Fibroblast of skin of back (primary cell): ENCODE results near the gene SLC25A22.

Source experiments
- DNase-seq: peaks from one replicate; pipeline ENCODE4 v3.0.0-alpha.2; 2013

Gene SLC25A22

GRCh38 chr11:745428-745827 is 52.7 kb downstream of the SLC25A22 start:
- DNase-seq, result no peak

GRCh38 chr11:742571-743201 is 55.4 kb downstream of the SLC25A22 start:
- DNase-seq, result no peak

- DNase-seq, result no peak
Observed at GRCh38 chr11:742156-742546, 55.9 kb downstream of the SLC25A22 start.
